ENCODE measurements around the gene IER5L. TPM values are rescaled to one million over a fixed set of nuclear protein-coding genes. Genes with fewer than 3 reads are reported as not detected.

The IER5L gene
- total RNA-seq: 10 to 100 TPM in 3 of 4 donors, 1 to 10 TPM in 1; 5.0 to 24.2 (median 12.9) TPM

GRCh38 chr9:129177791-129178567 lies at the start of gene IER5L:
IER5L (minus strand) TSS chr9:129178261; CDS start chr9:129178052, 209 bp downstream.
- Histone ChIP-seq H3K4me1 (peaks cover 24 to 43% (median 34%) of the 10 kb centered on the region in 4 donors), H3K9me3 (no peaks in the 10 kb centered on the region), H3K36me3 (peaks cover 0 to 5% (median 0%) of the 10 kb centered on the region in 4 donors), H3K27me3 (no peaks in the 10 kb centered on the region), H3K27ac (replicated peaks in 1 of 4) (peak within 1 kb of the TSS; percentile 91 to 99 (median 94)), H3K4me3 (peak within 1 kb of the TSS; percentile 69 to 94 (median 88))
- TF ChIP-seq POLR2AphosphoS5 (IDR thresholded peaks at IDR 0.05) (peak; percentile 94 to 98), POLR2A (IDR thresholded peaks at IDR 0.05; ENCODE audit: low read depth) (peak; percentile 96), CTCF (IDR thresholded peaks at IDR 0.05) (no peak), EP300 (IDR thresholded peaks at IDR 0.05) (no peak)
- DNase-seq (ENCODE audit: extremely low spot score): peak; percentile 99
- intact Hi-C loops (cut with DNase I): no loop called here
- 0% methylated on average over 31 of the region's 90 CpGs for WGBS

GRCh38 chr9:129227843-129228189 lies 49.8 kb upstream of the IER5L start:
- no peak for TF ChIP-seq POLR2AphosphoS5 (IDR thresholded peaks at IDR 0.05)
- TF ChIP-seq POLR2A (IDR thresholded peaks at IDR 0.05; ENCODE audit: low read depth): no peak
- no peak for TF ChIP-seq CTCF (IDR thresholded peaks at IDR 0.05)
- WGBS: 89% methylated on average over 10 of the region's 10 CpGs
- Histone ChIP-seq H3K4me1 (peaks cover 5 to 24% (median 10%) of the 10 kb centered on the region in 4 donors), H3K27ac (replicated peaks in 1 of 4) (no peak overlapping the region), H3K36me3 (no peaks in the 10 kb centered on the region), H3K27me3 (no peaks in the 10 kb centered on the region), H3K4me3 (no peak overlapping the region), H3K9me3 (no peaks in the 10 kb centered on the region)
- no peak for DNase-seq (ENCODE audit: extremely low spot score)
- intact Hi-C loops (cut with DNase I): no loop called here

- Histone ChIP-seq H3K4me1 (peaks cover 5 to 24% (median 10%) of the 10 kb centered on the region in 4 donors), H3K36me3 (no peaks in the 10 kb centered on the region), H3K27me3 (no peaks in the 10 kb centered on the region), H3K9me3 (no peaks in the 10 kb centered on the region), H3K27ac (replicated peaks in 1 of 4) (peak overlapping the region; percentile 35 to 55 (median 46)), H3K4me3 (no peak overlapping the region)
- WGBS: 18% methylated on average over 11 of the region's 12 CpGs
- no peak for DNase-seq (ENCODE audit: extremely low spot score)
- TF ChIP-seq POLR2AphosphoS5 (IDR thresholded peaks at IDR 0.05) (peak; percentile 17 to 60), CTCF (IDR thresholded peaks at IDR 0.05) (no peak), EP300 (IDR thresholded peaks at IDR 0.05) (no peak), POLR2A (IDR thresholded peaks at IDR 0.05; ENCODE audit: low read depth) (no peak)
- intact Hi-C loops (cut with DNase I): no loop called here
These were observed 47.8 kb upstream of the IER5L start for GRCh38 chr9:129225815-129226214.

DNA sequence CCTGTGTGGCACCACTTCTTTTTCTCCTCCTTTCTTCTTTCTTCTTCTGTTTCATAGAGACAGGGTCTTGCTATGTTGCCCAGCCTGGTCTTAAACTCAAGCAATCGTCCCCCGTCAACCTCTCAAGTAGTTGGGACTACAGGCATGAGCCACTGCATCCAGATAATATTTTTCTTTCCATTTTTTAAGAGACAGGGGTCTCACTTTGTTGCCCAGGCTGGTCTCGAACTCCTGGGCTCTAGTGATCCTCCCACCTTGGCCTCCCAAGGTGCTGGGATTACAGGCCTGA lies 47.4 kb upstream of the IER5L start:
- no peaks in the 10 kb centered on the region for H3K36me3 ChIP-seq
- H3K4me3 ChIP-seq: no peak overlapping the region
- 85% methylated on average over 3 of the region's 3 CpGs for WGBS
- no peaks in the 10 kb centered on the region for H3K9me3 ChIP-seq
- H3K4me1 ChIP-seq: peaks cover 5 to 24% (median 10%) of the 10 kb centered on the region in 4 donors
- no peaks in the 10 kb centered on the region for H3K27me3 ChIP-seq
- no peak for DNase-seq (ENCODE audit: extremely low spot score)
- TF ChIP-seq POLR2AphosphoS5 (IDR thresholded peaks at IDR 0.05) (no peak), CTCF (IDR thresholded peaks at IDR 0.05) (no peak), EP300 (IDR thresholded peaks at IDR 0.05) (no peak), POLR2A (IDR thresholded peaks at IDR 0.05; ENCODE audit: low read depth) (no peak)
- peak overlapping the region; percentile 35 to 55 (median 46) for H3K27ac ChIP-seq (replicated peaks in 1 of 4)
- intact Hi-C loops (cut with DNase I): no loop called here

All from esophagus muscularis mucosa (tissue), 4 donors.